ENCODE data around the gene LAMA2. TPM values are rescaled to one million over a fixed set of nuclear protein-coding genes. Genes with fewer than 3 reads are reported as not detected.

The LAMA2 gene
- polyA plus RNA-seq, 3 donors: not detected

- Histone ChIP-seq H2AFZ (ENCODE audit: insufficient read depth, low read depth, low read length, poor library complexity, severe bottlenecking) (no peak overlapping the region), H3K79me2 (ENCODE audit: insufficient read depth, low read length) (no peaks in the 10 kb centered on the region), H3K27me3 (ENCODE audit: control insufficient read depth in 2 of 2, insufficient read depth in 2 of 2, low read length in 2 of 2) (no peaks in the 10 kb centered on the region), H3K4me2 (replicated peaks; ENCODE audit: extremely low read depth, low read length, poor library complexity, severe bottlenecking) (no peak overlapping the region), H3K27ac (ENCODE audit: low read depth in 1 of 2, low read length in 2 of 2) (no peak overlapping the region), H3K9me3 (replicated peaks in 1 of 2; ENCODE audit: control insufficient read depth in 1 of 2, insufficient read depth in 1 of 2, low read length in 2 of 2) (no peaks in the 10 kb centered on the region), H4K20me1 (ENCODE audit: insufficient read depth, low read length) (no peaks in the 10 kb centered on the region), H3K4me3 (replicated peaks in 1 of 3; ENCODE audit: low read depth in 2 of 3, low read length in 3 of 3) (no peak overlapping the region), H3K9ac (ENCODE audit: insufficient read depth, low read length, poor library complexity, severe bottlenecking) (no peak overlapping the region), H3K4me1 (ENCODE audit: control insufficient read depth in 1 of 2, insufficient read depth in 2 of 2, low read length in 2 of 2) (no peaks in the 10 kb centered on the region), H3K36me3 (replicated peaks in 1 of 2; ENCODE audit: control insufficient read depth in 1 of 2, insufficient read depth in 2 of 2, low read length in 2 of 2) (no peaks in the 10 kb centered on the region)
- Mint-ChIP-seq H3K9me3 (no peaks in the 10 kb centered on the region), H3K36me3 (no peaks in the 10 kb centered on the region), H3K27ac (no peak overlapping the region), H3K4me1 (no peaks in the 10 kb centered on the region), H3K4me3 (no peak overlapping the region), H3K27me3 (ENCODE audit: low read depth in 3 of 3) (no peaks in the 10 kb centered on the region)
- intact Hi-C loops (cut with micrococcal nuclease): no loop called here
- 93% methylated on average over 4 of the region's 7 CpGs for WGBS (ENCODE audit: insufficient coverage)
- DNase-seq: no peak
- TF ChIP-seq CTCF (IDR thresholded peaks at IDR 0.05): no peak
These were observed 404.6 kb downstream of the LAMA2 start for GRCh38 chr6:129287231-129288177.

- no peak overlapping the region for H3K4me3 ChIP-seq (replicated peaks in 1 of 3; ENCODE audit: low read depth in 2 of 3, low read length in 3 of 3)
- no peak overlapping the region for H3K27ac ChIP-seq (ENCODE audit: low read depth in 1 of 2, low read length in 2 of 2)
- H3K36me3 Mint-ChIP-seq: no peaks in the 10 kb centered on the region
- no peak overlapping the region for H2AFZ ChIP-seq (ENCODE audit: insufficient read depth, low read depth, low read length, poor library complexity, severe bottlenecking)
- H3K27me3 ChIP-seq (ENCODE audit: control insufficient read depth in 2 of 2, insufficient read depth in 2 of 2, low read length in 2 of 2): no peaks in the 10 kb centered on the region
- no peak for TF ChIP-seq CTCF (IDR thresholded peaks at IDR 0.05)
- no peaks in the 10 kb centered on the region for H3K4me1 ChIP-seq (ENCODE audit: control insufficient read depth in 1 of 2, insufficient read depth in 2 of 2, low read length in 2 of 2)
- H3K27ac Mint-ChIP-seq: no peak overlapping the region
- no peaks in the 10 kb centered on the region for H3K4me1 Mint-ChIP-seq
- intact Hi-C loops (cut with micrococcal nuclease): no loop called here
- H3K9me3 Mint-ChIP-seq: no peaks in the 10 kb centered on the region
- no peaks in the 10 kb centered on the region for H3K36me3 ChIP-seq (replicated peaks in 1 of 2; ENCODE audit: control insufficient read depth in 1 of 2, insufficient read depth in 2 of 2, low read length in 2 of 2)
- WGBS (ENCODE audit: insufficient coverage): no CpG with 5 or more reads among the region's 1 CpG
- H3K4me3 Mint-ChIP-seq: no peak overlapping the region
- no peaks in the 10 kb centered on the region for H3K79me2 ChIP-seq (ENCODE audit: insufficient read depth, low read length)
- no peaks in the 10 kb centered on the region for H4K20me1 ChIP-seq (ENCODE audit: insufficient read depth, low read length)
- no peak overlapping the region for H3K4me2 ChIP-seq (replicated peaks; ENCODE audit: extremely low read depth, low read length, poor library complexity, severe bottlenecking)
- H3K9ac ChIP-seq (ENCODE audit: insufficient read depth, low read length, poor library complexity, severe bottlenecking): no peak overlapping the region
- no peaks in the 10 kb centered on the region for H3K27me3 Mint-ChIP-seq (ENCODE audit: low read depth in 3 of 3)
- H3K9me3 ChIP-seq (replicated peaks in 1 of 2; ENCODE audit: control insufficient read depth in 1 of 2, insufficient read depth in 1 of 2, low read length in 2 of 2): no peaks in the 10 kb centered on the region
- DNase-seq: no peak
These were observed 406.5 kb downstream of the LAMA2 start for GRCh38 chr6:129289442-129289841.
